Measurements from ENCODE around the gene CDK11B.
"Not testable (repeated sequence)": the region's sequence is repeated elsewhere in the genome, so short reads cannot be mapped to it uniquely, and the experiment has no call there.

DNA sequence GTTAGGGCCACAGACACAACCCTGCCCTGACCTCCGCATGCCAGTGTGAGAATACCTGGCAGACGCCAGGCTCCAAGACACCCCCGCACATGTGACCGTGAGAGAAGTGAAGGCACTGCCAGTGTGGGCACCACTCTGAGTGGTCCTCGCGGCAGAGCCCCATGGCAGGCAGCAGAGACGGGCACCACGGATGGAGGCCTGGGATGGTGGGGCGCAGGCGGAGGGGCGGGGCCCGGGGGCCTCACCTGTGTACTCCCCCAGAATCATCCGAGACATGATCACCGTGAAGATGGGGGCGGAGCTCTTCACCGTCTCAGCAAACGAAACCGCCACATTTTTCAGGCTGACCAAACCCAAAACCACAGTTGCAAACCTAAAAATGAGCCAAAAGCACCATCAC lies 16.4 kb upstream of the CDK11B start:
- TF ChIP-seq, protein P1, sequence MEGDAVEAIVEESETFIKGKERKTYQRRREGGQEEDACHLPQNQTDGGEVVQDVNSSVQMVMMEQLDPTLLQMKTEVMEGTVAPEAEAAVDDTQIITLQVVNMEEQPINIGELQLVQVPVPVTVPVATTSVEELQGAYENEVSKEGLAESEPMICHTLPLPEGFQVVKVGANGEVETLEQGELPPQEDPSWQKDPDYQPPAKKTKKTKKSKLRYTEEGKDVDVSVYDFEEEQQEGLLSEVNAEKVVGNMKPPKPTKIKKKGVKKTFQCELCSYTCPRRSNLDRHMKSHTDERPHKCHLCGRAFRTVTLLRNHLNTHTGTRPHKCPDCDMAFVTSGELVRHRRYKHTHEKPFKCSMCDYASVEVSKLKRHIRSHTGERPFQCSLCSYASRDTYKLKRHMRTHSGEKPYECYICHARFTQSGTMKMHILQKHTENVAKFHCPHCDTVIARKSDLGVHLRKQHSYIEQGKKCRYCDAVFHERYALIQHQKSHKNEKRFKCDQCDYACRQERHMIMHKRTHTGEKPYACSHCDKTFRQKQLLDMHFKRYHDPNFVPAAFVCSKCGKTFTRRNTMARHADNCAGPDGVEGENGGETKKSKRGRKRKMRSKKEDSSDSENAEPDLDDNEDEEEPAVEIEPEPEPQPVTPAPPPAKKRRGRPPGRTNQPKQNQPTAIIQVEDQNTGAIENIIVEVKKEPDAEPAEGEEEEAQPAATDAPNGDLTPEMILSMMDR (IDR thresholded peaks at IDR 0.05), result not testable (repeated sequence)
- TF ChIP-seq EZH2 (IDR thresholded peaks at IDR 0.05; ENCODE audit: borderline replicate concordance, insufficient read depth, low read depth, low read length, poor library complexity, severe bottlenecking), result not testable (repeated sequence)

Data from B cell (primary cell).